LNCAP (cell line): ENCODE results near the gene PSORS1C2.

Experiments used
- TF ChIP-seq, protein P1 (sequence below): fragments of 450-650 bp; IDR thresholded peaks from 2 replicates; pipeline ENCODE4 v1.5.1; 2017; ENCODE audit warnings: mild to moderate bottlenecking

Gene PSORS1C2

GRCh38 chr6:31107052-31107451 lies 31.8 kb downstream of the PSORS1C2 start:
- TF ChIP-seq, protein P1, sequence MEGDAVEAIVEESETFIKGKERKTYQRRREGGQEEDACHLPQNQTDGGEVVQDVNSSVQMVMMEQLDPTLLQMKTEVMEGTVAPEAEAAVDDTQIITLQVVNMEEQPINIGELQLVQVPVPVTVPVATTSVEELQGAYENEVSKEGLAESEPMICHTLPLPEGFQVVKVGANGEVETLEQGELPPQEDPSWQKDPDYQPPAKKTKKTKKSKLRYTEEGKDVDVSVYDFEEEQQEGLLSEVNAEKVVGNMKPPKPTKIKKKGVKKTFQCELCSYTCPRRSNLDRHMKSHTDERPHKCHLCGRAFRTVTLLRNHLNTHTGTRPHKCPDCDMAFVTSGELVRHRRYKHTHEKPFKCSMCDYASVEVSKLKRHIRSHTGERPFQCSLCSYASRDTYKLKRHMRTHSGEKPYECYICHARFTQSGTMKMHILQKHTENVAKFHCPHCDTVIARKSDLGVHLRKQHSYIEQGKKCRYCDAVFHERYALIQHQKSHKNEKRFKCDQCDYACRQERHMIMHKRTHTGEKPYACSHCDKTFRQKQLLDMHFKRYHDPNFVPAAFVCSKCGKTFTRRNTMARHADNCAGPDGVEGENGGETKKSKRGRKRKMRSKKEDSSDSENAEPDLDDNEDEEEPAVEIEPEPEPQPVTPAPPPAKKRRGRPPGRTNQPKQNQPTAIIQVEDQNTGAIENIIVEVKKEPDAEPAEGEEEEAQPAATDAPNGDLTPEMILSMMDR: no peak

- TF ChIP-seq, protein P1: no peak
These were observed 35.7 kb downstream of the PSORS1C2 start for GRCh38 chr6:31103136-31103535.

DNA sequence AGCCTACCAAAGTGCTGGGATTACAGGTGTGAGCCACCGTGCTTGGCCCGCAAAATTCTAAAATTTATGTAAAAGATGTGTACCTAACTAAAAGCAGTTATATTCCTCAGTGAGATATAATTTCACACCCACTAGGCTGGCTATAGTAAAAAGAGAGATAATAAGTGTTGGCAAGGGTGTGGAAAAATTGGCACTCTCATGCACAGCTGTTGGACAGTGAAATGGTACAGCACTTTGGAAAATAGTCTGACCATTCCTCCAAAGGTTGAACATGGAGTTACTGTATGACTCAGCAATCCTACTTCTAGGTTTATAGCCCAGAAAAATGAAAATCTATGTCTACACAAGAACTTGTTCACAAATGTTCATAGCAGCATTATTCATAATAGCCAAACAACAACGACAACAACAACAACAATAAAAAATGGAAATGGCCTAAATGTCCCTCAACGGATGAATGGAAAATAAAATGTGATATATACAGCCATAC lies 40.4 kb downstream of the PSORS1C2 start:
- TF ChIP-seq, protein P1: no peak

DNA sequence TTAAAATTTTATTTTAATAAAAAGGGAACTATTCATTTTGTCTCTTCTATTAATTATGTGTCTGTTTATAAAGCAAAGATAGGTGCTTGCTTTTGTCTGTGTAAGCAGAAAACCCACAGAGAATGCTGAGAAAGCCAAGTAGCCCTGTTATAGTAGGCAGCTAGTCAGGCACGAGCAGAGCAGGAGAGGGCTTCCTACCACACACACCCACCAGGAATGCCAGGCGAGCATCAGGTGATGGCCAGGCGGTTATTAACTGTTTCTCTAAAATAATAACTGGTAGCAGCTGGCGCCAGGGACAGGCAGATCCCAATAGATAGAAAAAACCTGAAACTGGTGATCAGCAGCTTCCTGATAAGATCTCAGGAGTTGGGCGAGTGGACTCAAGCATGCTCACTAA lies 42.2 kb downstream of the PSORS1C2 start:
- TF ChIP-seq, protein P1: no peak

DNA sequence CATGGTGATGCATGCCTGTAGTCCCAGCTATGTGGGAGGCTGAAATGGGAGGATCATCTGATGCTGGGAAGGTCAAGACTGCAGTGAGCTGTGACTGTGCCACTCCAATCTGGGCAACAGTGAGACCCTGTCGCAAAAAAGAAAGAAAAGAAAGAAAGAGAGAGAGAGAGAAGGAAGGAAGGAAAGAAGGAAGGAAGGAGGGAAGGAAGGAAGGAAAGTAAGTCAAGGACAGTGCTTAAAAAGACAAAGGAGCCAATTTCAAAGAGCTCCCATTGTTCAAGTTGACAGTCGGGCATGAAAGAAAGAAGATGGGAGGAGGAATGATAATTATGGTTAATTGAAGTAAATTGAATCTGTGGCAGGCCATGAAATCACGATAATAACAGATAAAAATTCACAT lies 42.7 kb downstream of the PSORS1C2 start:
- TF ChIP-seq, protein P1: no peak

DNA sequence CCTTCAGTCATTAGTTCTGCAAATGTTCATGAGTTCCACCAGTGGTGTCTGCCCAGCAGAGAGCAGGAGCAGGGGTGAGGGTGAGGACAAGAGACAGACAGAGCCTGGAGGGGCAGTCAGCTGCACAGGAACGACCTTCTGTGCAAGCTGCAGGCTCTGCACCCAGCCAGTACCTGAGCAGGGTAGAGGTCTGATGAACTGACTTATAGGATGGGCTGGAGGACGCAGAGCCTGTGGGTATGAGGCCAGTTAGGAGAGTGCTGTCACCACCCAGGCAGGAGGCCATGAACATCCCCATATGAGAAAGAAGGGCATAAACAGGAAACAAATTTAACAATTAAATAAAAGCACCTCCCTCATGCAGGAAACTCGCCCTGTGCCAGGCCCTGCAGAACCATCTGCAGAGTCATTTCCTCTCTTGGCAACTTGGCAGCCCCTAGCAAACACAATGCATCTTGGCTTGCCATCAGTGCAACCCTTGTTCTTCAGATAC lies 44.4 kb downstream of the PSORS1C2 start:
- TF ChIP-seq, protein P1: no peak

DNA sequence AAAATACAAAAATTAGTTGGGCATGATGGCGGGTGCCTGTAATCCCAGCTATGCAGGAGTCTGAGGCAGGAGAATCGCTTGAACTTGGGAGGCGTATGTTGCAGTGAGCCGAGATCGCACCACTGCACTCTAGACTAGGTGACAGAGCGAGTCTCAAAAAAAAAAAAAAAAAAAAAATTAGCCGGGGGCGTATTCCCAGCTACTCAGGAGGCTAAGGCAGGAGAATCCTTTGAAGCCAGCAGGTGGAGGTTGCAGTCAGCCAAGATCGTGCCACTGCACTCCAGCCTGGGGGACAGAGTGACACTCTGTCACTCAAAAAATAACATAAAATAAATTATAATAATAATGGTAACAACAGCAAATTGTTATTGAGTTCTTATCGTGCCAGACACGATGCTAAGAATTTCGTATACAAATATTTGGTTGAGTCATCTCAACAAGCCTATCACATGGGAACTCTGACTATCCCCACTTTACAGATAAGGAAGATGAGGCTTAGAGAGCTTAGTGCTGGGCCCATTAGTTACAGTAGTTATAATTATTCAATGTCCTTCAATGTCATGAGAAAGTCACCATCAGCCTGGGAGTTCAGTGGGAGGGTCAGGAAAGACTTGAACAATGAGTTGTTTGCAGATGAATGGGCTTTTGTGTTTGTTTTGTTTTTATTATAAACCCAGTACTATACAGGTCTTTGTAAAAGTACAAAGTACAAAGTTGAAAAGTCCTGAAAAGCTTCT lies 45.9 kb downstream of the PSORS1C2 start:
- TF ChIP-seq, protein P1: no peak
